Measurements from ENCODE around the gene NDRG3. TPM values are rescaled to one million over a fixed set of nuclear protein-coding genes. Genes with fewer than 3 reads are reported as not detected.

NDRG3 gene
- total and polyA plus RNA-seq, 2 of the 8 experiments (the other 6 are each of a cell fraction or from before 2014, with no cell fraction given) = 25.7 to 32.3 TPM

- TF ChIP-seq NANOG (IDR thresholded peaks at IDR 0.05; ENCODE audit: insufficient read depth, low read depth, low read length, poor library complexity, severe bottlenecking) (no peak), YY1 (IDR thresholded peaks at IDR 0.05; ENCODE audit: low read depth, low read length) (peak; percentile 83; the same call in 1 of the 2 replicates), CREB1 (IDR thresholded peaks at IDR 0.05) (0 out of 2 replicates have a peak, but pooled peaks have one; percentile 6), MAX (IDR thresholded peaks at IDR 0.05) (peak; percentile 90), TCF12 (IDR thresholded peaks at IDR 0.05; ENCODE audit: low read depth, low read length) (no peak), ATF3 (IDR thresholded peaks at IDR 0.05; ENCODE audit: insufficient read depth, low read depth, low read length) (no peak), RXRA (IDR thresholded peaks at IDR 0.05; ENCODE audit: insufficient read depth, low read depth, low read length) (no peak), POU5F1 (IDR thresholded peaks at IDR 0.05; ENCODE audit: low read depth, low read length) (no peak), CBX8 (IDR thresholded peaks at IDR 0.05; ENCODE audit: borderline replicate concordance, low read depth, low read length) (no peak), GTF2F1 (IDR thresholded peaks at IDR 0.05; ENCODE audit: borderline replicate concordance, low read depth, low read length) (no peak), BCL11A (IDR thresholded peaks at IDR 0.05; ENCODE audit: low read depth in 2 of 2, low read length in 2 of 2) (no peak), NRF1 (IDR thresholded peaks at IDR 0.05; ENCODE audit: low read depth, low read length) (no peak), ATF2 (IDR thresholded peaks at IDR 0.05; ENCODE audit: low read length) (no peak), RAD21 (IDR thresholded peaks at IDR 0.05 in 1 of 2, conservative IDR thresholded peaks at IDR 0.05 in 1 of 2; ENCODE audit: low read depth in 2 of 2, low read length in 2 of 2) (0 out of 4 replicates have a peak, but pooled peaks of 1 of the 2 experiments have one; percentile 10), RFX5 (IDR thresholded peaks at IDR 0.05; ENCODE audit: borderline replicate concordance, low read depth, low read length) (no peak), HDAC2 (IDR thresholded peaks at IDR 0.05; ENCODE audit: borderline replicate concordance in 1 of 2, low read depth in 2 of 2, low read length in 2 of 2) (no peak), KDM5A (IDR thresholded peaks at IDR 0.05; ENCODE audit: low read length) (no peak), CTBP2 (IDR thresholded peaks at IDR 0.05; ENCODE audit: borderline replicate concordance, insufficient read depth, insufficient read length, low read length) (no peak), CBX5 (IDR thresholded peaks at IDR 0.05; ENCODE audit: low read depth, low read length) (no peak), KDM1A (IDR thresholded peaks at IDR 0.05; ENCODE audit: borderline replicate concordance, low read length) (no peak)
These were observed 69.0 kb downstream of the NDRG3 start (continued) for GRCh38 chr20:36676701-36677421.

All from H1 (cell line).